ENCODE results near the gene ZNF544.

GRCh38 chr19:58294743-58295374, 66.1 kb downstream of the ZNF544 start:
- TF ChIP-seq EZH2 (IDR thresholded peaks at IDR 0.05; ENCODE audit: low read depth) (no peak), CTCF (conservative IDR thresholded peaks at IDR 0.05) (no peak)
